K562 (cell line): ENCODE results near the gene SMG6. TPM values are rescaled to one million over a fixed set of nuclear protein-coding genes. Genes with fewer than 3 reads are reported as not detected.

Experiments used
- ATAC-seq: fragments of 200-7000 bp; cut with Tn5 transposase; 3 replicates; pipeline ENCODE4 v1.9.1; 2020; ENCODE audit warnings: moderate library complexity
- BruUV-seq: library from RNA; stranded (reverse); fragments of 400-500 nt; replicated peaks from 2 replicates; lab custom pipeline; 2021; lab: Mats Ljungman, UMichigan
- CTCF ChIA-PET: fragments of 300-600 bp; formaldehyde crosslinking; extraction: SDS; loops from one replicate; lab custom pipeline; 2021; ENCODE audit warnings: low intra/inter-chr PET ratio; lab: Yijun Ruan, JAX
- POLR2A ChIA-PET: fragments of 300-600, 350-650 bp; sonication (Branson Sonifier 250); formaldehyde crosslinking; extraction: SDS; loops from one replicate; lab custom pipeline; 2021; ENCODE audit warnings: antibody characterized with exemption, inconsistent platforms; lab: Yijun Ruan, JAX
- DNase-seq, 4 experiments: peaks; one replicate each; pipeline versions ENCODE4 v3.0.0 to v3.0.0-alpha.2; 2011 to 2018; ENCODE audit warnings: low spot score in 3 of 4, mixed read lengths in 3 of 4; ENCODE audit errors: extremely low read depth in 1 of 4
- FAIRE-seq: peaks from 2 replicates; lab custom pipeline; 2011; peaks lifted over from hg19 to GRCh38; lab: Jason Lieb, UNC
- H2AFZ ChIP-seq: 2 replicates; pipeline ENCODE4 v1.6.0; 2011; ENCODE audit warnings: low read depth, low read length, control low read depth, inconsistent platforms
- H3K27ac ChIP-seq: fragments of 200-600 bp; 3 replicates; pipeline ENCODE4 v1.8.0; 2011; ENCODE audit warnings: low read depth, mild to moderate bottlenecking, control low read depth, inconsistent platforms, low read length, moderate library complexity, mixed read lengths; ENCODE audit errors: extremely low read depth
- H3K27me3 ChIP-seq, 2 experiments: fragments of 300-600 bp in 1 of 2; 2 replicates in 1 of 2; 3 replicates in 1 of 2; pipeline versions ENCODE4 v1.6.0 to v1.8.0; 2011; ENCODE audit warnings: inconsistent platforms in 2 of 2, low read length in 2 of 2, mild to moderate bottlenecking in 1 of 2, mixed read lengths in 1 of 2, moderate library complexity in 1 of 2; ENCODE audit not compliant: control insufficient read depth in 2 of 2, insufficient read depth in 2 of 2
- H3K36me3 ChIP-seq: fragments of 300-600 bp; 3 replicates; pipeline ENCODE4 v1.8.0; 2011; ENCODE audit warnings: mild to moderate bottlenecking, low read length, inconsistent platforms; ENCODE audit not compliant: control insufficient read depth, insufficient read depth
- H3K4me1 ChIP-seq, 2 experiments: fragments of 200-600 bp in 1 of 2; replicated peaks in 1 of 2; 2 replicates in 1 of 2; 3 replicates in 1 of 2; pipeline versions ENCODE4 v1.5.1 to v1.8.0; 2011; ENCODE audit warnings: inconsistent platforms in 2 of 2, low read length in 2 of 2, mild to moderate bottlenecking in 1 of 2, mixed read lengths in 1 of 2, moderate library complexity in 1 of 2; ENCODE audit not compliant: control insufficient read depth in 2 of 2, insufficient read depth in 2 of 2
- H3K4me2 ChIP-seq: 2 replicates; pipeline ENCODE4 v1.6.1; 2011; ENCODE audit warnings: low read length, control low read depth, inconsistent platforms, mixed read lengths; ENCODE audit not compliant: insufficient read depth
- H3K4me3 ChIP-seq: fragments of 200-600 bp; sonication (generic), shearing (Covaris generic); 2 replicates; pipeline ENCODE4 v1.5.1; 2016; ENCODE audit warnings: control low read depth, inconsistent platforms
- H3K79me2 ChIP-seq: fragments of 200-600 bp; 3 replicates; pipeline ENCODE4 v1.8.0; 2011; ENCODE audit warnings: low read length, inconsistent platforms; ENCODE audit not compliant: control insufficient read depth, insufficient read depth
- H3K9ac ChIP-seq, 2 experiments: 2 replicates each; pipeline versions ENCODE4 v1.6.0 to v1.6.1; 2011; ENCODE audit warnings: low read depth in 2 of 2, low read length in 2 of 2, control low read depth in 1 of 2, inconsistent platforms in 1 of 2, mild to moderate bottlenecking in 1 of 2, mixed read lengths in 1 of 2; ENCODE audit not compliant: insufficient read depth in 1 of 2
- H3K9me1 ChIP-seq: one replicate; pipeline ENCODE4 v1.6.0; 2011; ENCODE audit warnings: inconsistent platforms, mild to moderate bottlenecking, low read length, moderate library complexity; ENCODE audit not compliant: control insufficient read depth, insufficient read depth
- H3K9me3 ChIP-seq: replicated peaks from 2 replicates; pipeline ENCODE4 v1.5.1; 2011; ENCODE audit warnings: low read depth, low read length, inconsistent platforms; ENCODE audit not compliant: control insufficient read depth, insufficient read depth
- H4K20me1 ChIP-seq: replicated peaks from 2 replicates; pipeline ENCODE4 v1.6.1; 2011; ENCODE audit warnings: low read length, inconsistent platforms, mixed read lengths; ENCODE audit not compliant: control insufficient read depth, insufficient read depth
- CEBPB ChIP-seq: fragments of 450-650 bp; IDR thresholded peaks from 2 replicates; pipeline ENCODE4 v1.6.1; 2016; ENCODE audit warnings: missing genetic modification characterization, missing compliant biosample characterization
- ZNF764 ChIP-seq: fragments of 250-450 bp; sonication (Bioruptor Pico); IDR thresholded peaks from 2 replicates; pipeline ENCODE4 v1.4.0; 2020; ENCODE audit warnings: low read depth, mild to moderate bottlenecking, moderate library complexity
- WGBS: fragments of 100-300 bp; shearing (Covaris generic); methylation state at CpG from one replicate; pipeline ENCODE4 v1.1.6; 2016; ENCODE audit warnings: low coverage, mixed read lengths; ENCODE audit not compliant: insufficient coverage; ENCODE audit errors: missing lambda C conversion rate; 5-methylcytosine and 5-hydroxymethylcytosine counted together
- in situ Hi-C: fragments of 300-500 bp; cut with MboI; formaldehyde crosslinking; loops from 4 replicates; pipeline ENCODE4 v1.15.0; 2018; ENCODE audit warnings: inconsistent platforms, mixed read lengths
- intact Hi-C: fragments of 100-400 bp; cut with micrococcal nuclease; formaldehyde crosslinking; loops from 2 replicates; pipeline ENCODE4 v1.14.2; 2022
- polyA plus RNA-seq, 8 experiments: library from polyadenylated mRNA; depleted of rRNA in 4 of 8; stranded (reverse) in 5 of 8; unstranded in 3 of 8; fragments of >200 nt; fragmentation: Nextera tagmentation in 2 of 8; fragmentation: Illumina TruSeq in 1 of 8; extraction: Ambion mirVana in 2 of 8; extraction: Trizol in 1 of 8; gene quantifications; 2 replicates each; pipeline versions ENCODE4 v1.2.1 to v1.2.3, GENCODE V29; 2011 to 2014; ENCODE audit warnings: inconsistent platforms in 1 of 8, missing spikeins in 1 of 8
- total RNA-seq, 7 experiments: library from RNA; depleted of rRNA in 6 of 7; stranded (reverse); fragments of >200 nt in 6 of 7; fragmentation: Illumina TruSeq in 2 of 7; extraction: Trizol in 2 of 7; gene quantifications; 2 replicates each; pipeline versions ENCODE4 v1.2.1 to v1.2.3, GENCODE V29; 2011 to 2021; ENCODE audit warnings: low replicate concordance in 1 of 7
- TF ChIP-seq, protein P1 (sequence below): sonication (generic); IDR thresholded peaks from 2 replicates; pipeline ENCODE4 v1.6.1; 2016
- TF ChIP-seq, protein P2 (sequence below): fragments of 200-600 bp; sonication (generic); IDR thresholded peaks from one replicate; pipeline ENCODE4 v1.6.1; 2012; ENCODE audit warnings: mild to moderate bottlenecking, low read depth, low read length, inconsistent platforms

The SMG6 gene
- total and polyA plus RNA-seq, 9 of the 15 experiments (the other 6 are each of a cell fraction or from before 2014, with no cell fraction given) = 0.44 to 13.9 (median 6.0) TPM

DNA sequence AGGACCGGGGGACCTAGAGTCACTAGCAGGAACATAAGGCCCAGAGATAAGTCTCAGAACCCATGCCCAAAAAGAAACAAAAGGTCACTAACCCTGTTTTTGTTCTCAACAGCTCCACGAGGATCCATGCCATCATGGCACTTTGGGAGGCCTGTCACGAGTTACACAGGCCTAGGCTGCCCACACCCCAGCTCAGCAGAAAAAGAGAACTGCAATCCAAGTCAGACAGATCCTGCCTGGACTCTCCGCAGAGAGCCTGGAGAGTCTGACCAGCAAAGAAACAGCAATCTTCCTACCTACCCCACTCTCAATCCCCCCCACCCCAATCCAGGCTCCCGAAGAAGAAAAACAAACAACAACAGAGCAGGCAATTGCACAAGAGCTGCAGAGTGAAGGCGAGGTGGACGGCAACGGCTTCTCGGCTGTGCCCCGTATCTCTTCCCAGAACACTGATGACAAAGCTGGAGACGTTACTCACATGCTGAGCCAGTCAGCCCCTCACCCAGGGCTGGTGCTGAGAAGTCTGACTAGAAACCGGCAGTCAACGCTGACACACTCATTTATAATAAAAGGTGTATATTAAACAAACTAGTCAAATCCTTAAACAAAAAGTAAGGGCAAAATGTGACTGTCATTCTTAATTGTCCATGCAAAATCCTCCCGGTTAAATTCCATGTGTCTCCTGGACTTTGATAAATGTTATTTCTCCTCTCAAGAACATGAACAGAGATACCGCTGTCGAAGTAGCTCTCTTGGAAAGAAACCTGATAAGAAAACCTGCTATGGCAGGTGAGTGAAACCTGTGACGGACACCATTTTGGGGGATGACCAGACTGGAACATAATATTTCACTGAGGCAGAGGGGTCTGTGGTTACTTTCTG lies 89.3 kb downstream of the SMG6 start (continued):
- TF ChIP-seq, protein P1, sequence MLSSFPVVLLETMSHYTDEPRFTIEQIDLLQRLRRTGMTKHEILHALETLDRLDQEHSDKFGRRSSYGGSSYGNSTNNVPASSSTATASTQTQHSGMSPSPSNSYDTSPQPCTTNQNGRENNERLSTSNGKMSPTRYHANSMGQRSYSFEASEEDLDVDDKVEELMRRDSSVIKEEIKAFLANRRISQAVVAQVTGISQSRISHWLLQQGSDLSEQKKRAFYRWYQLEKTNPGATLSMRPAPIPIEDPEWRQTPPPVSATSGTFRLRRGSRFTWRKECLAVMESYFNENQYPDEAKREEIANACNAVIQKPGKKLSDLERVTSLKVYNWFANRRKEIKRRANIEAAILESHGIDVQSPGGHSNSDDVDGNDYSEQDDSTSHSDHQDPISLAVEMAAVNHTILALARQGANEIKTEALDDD = peak; percentile 17; the same call in 1 of the 2 replicates
- TF ChIP-seq CEBPB = peak; percentile 83
- no peak for TF ChIP-seq ZNF764 (CRISPR knock-in tag)

DNA sequence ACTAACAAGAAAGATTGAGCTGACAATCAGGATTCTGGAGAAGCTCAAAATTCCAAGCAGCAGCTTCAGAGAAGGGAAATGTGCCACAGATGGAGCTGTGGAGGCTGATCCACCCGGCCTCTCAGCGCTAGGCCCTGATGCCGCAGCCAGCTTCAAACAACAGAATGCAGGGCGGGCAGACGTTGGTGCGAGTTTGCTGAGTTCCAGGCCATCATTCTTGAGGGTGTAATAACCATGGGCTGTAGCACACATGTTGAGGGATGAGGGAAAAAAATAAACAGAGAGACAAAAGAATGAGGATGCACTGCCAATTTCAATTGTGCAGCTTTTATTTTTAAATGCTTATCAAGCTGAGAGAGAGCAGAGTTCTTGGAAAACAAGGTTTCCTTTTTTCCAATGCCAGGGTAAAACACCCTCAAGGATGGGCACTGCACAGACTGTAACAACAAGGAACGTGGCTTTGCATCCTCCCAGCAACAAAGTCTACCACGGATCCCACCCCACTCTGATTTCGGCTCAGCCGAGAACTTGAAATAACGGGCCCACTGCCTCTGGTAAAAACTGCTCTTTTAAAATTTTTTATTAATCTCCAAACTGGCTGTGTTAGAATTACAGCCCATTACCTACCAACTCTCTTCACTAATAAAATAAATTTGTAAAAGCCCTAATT lies 90.2 kb downstream of the SMG6 start:
- ChIA-PET CTCF (no interaction called here), POLR2A (interaction anchor here (0.6 to 1.6 kb wide), 2 partner anchors 10 to 185 kb away, joined by 3 to 5 read pairs; no protein-coding TSS in a partner anchor)
- FAIRE-seq = no peak
- in situ Hi-C loops (no loop called here), intact Hi-C loops (no loop called here)
- no peak overlapping the region for H3K4me2 ChIP-seq
- H3K27me3 ChIP-seq = no peaks in the 10 kb centered on the region
- H3K27ac ChIP-seq = no peak overlapping the region
- DNase-seq = no peak
- no TSS peak for BruUV-seq
- no peaks in the 10 kb centered on the region for H3K9me3 ChIP-seq
- H3K4me3 ChIP-seq = no peak overlapping the region
- H3K36me3 ChIP-seq = peaks cover 5% of the 10 kb centered on the region; the same call in 2 of the 3 replicates
- H3K4me1 ChIP-seq = peaks cover 6% of the 10 kb centered on the region in 2 experiments; a peak in 3 of 5 replicates
- no peak for ATAC-seq
- WGBS = 82% methylated on average over 10 of the region's 11 CpGs
- H3K9me1 ChIP-seq = no peaks in the 10 kb centered on the region
- no peak overlapping the region for H2AFZ ChIP-seq
- no peak overlapping the region for H3K9ac ChIP-seq
- no peaks in the 10 kb centered on the region for H4K20me1 ChIP-seq
- H3K79me2 ChIP-seq = 0 out of 3 replicates have a peak, but pooled peaks cover 4% of the 10 kb centered on the region
- TF ChIP-seq, protein P2, sequence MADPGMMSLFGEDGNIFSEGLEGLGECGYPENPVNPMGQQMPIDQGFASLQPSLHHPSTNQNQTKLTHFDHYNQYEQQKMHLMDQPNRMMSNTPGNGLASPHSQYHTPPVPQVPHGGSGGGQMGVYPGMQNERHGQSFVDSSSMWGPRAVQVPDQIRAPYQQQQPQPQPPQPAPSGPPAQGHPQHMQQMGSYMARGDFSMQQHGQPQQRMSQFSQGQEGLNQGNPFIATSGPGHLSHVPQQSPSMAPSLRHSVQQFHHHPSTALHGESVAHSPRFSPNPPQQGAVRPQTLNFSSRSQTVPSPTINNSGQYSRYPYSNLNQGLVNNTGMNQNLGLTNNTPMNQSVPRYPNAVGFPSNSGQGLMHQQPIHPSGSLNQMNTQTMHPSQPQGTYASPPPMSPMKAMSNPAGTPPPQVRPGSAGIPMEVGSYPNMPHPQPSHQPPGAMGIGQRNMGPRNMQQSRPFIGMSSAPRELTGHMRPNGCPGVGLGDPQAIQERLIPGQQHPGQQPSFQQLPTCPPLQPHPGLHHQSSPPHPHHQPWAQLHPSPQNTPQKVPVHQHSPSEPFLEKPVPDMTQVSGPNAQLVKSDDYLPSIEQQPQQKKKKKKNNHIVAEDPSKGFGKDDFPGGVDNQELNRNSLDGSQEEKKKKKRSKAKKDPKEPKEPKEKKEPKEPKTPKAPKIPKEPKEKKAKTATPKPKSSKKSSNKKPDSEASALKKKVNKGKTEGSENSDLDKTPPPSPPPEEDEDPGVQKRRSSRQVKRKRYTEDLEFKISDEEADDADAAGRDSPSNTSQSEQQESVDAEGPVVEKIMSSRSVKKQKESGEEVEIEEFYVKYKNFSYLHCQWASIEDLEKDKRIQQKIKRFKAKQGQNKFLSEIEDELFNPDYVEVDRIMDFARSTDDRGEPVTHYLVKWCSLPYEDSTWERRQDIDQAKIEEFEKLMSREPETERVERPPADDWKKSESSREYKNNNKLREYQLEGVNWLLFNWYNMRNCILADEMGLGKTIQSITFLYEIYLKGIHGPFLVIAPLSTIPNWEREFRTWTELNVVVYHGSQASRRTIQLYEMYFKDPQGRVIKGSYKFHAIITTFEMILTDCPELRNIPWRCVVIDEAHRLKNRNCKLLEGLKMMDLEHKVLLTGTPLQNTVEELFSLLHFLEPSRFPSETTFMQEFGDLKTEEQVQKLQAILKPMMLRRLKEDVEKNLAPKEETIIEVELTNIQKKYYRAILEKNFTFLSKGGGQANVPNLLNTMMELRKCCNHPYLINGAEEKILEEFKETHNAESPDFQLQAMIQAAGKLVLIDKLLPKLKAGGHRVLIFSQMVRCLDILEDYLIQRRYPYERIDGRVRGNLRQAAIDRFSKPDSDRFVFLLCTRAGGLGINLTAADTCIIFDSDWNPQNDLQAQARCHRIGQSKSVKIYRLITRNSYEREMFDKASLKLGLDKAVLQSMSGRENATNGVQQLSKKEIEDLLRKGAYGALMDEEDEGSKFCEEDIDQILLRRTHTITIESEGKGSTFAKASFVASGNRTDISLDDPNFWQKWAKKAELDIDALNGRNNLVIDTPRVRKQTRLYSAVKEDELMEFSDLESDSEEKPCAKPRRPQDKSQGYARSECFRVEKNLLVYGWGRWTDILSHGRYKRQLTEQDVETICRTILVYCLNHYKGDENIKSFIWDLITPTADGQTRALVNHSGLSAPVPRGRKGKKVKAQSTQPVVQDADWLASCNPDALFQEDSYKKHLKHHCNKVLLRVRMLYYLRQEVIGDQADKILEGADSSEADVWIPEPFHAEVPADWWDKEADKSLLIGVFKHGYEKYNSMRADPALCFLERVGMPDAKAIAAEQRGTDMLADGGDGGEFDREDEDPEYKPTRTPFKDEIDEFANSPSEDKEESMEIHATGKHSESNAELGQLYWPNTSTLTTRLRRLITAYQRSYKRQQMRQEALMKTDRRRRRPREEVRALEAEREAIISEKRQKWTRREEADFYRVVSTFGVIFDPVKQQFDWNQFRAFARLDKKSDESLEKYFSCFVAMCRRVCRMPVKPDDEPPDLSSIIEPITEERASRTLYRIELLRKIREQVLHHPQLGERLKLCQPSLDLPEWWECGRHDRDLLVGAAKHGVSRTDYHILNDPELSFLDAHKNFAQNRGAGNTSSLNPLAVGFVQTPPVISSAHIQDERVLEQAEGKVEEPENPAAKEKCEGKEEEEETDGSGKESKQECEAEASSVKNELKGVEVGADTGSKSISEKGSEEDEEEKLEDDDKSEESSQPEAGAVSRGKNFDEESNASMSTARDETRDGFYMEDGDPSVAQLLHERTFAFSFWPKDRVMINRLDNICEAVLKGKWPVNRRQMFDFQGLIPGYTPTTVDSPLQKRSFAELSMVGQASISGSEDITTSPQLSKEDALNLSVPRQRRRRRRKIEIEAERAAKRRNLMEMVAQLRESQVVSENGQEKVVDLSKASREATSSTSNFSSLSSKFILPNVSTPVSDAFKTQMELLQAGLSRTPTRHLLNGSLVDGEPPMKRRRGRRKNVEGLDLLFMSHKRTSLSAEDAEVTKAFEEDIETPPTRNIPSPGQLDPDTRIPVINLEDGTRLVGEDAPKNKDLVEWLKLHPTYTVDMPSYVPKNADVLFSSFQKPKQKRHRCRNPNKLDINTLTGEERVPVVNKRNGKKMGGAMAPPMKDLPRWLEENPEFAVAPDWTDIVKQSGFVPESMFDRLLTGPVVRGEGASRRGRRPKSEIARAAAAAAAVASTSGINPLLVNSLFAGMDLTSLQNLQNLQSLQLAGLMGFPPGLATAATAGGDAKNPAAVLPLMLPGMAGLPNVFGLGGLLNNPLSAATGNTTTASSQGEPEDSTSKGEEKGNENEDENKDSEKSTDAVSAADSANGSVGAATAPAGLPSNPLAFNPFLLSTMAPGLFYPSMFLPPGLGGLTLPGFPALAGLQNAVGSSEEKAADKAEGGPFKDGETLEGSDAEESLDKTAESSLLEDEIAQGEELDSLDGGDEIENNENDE = no peak
